HUES48 (cell line): ENCODE data around the gene DERL3.

Experiments
- H3K27ac ChIP-seq: one replicate; pipeline ENCODE4 v1.7.0; 2013; ENCODE audit warnings: low read depth, low read length, inconsistent platforms
- H3K27me3 ChIP-seq: 2 replicates; pipeline ENCODE4 v1.6.1; 2013; ENCODE audit warnings: mild to moderate bottlenecking, low read length; ENCODE audit not compliant: control insufficient read depth, insufficient read depth
- H3K36me3 ChIP-seq: 2 replicates; pipeline ENCODE4 v1.6.1; 2013; ENCODE audit warnings: low read length; ENCODE audit not compliant: control insufficient read depth, insufficient read depth
- H3K4me1 ChIP-seq: 2 replicates; pipeline ENCODE4 v1.6.1; 2013; ENCODE audit warnings: mild to moderate bottlenecking, low read length; ENCODE audit not compliant: control insufficient read depth, insufficient read depth
- H3K4me3 ChIP-seq: 2 replicates; pipeline ENCODE4 v1.5.1; 2013; ENCODE audit warnings: mild to moderate bottlenecking, low read depth, low read length
- H3K9ac ChIP-seq: 2 replicates; pipeline ENCODE4 v1.6.1; 2013; ENCODE audit warnings: mild to moderate bottlenecking, low read depth, low read length, moderate library complexity
- H3K9me3 ChIP-seq: 2 replicates; pipeline ENCODE4 v1.6.1; 2013; ENCODE audit warnings: low read length; ENCODE audit not compliant: control insufficient read depth, insufficient read depth

DERL3 gene

DNA sequence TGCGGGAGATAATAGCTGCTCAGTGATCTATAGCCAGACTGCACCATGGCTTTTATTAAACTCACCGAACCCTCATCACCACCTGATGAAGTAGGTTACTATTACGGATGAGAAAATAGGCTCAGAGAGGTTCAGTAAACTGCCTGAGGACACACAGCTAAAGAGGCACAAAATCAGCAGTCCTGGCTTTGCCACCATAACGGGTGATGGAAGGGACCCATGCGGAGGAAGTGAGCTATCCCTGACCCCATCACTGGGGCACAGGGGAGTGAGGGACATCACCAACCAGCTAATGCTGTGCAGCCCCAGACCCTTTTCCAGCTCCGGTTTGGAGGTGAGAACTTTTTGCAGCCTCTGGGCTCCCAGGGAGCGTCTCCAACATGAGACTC is 7.3 kb upstream of the DERL3 start:
- no peak overlapping the region for H3K27ac ChIP-seq
- no peak overlapping the region for H3K4me3 ChIP-seq
- no peak overlapping the region for H3K9ac ChIP-seq
- H3K9me3 ChIP-seq, result no peaks in the 10 kb centered on the region
- H3K27me3 ChIP-seq, result peaks cover 2% of the 10 kb centered on the region; the same call in 1 of the 2 replicates
- H3K36me3 ChIP-seq, result no peaks in the 10 kb centered on the region
- peaks cover 25% of the 10 kb centered on the region for H3K4me1 ChIP-seq

DNA sequence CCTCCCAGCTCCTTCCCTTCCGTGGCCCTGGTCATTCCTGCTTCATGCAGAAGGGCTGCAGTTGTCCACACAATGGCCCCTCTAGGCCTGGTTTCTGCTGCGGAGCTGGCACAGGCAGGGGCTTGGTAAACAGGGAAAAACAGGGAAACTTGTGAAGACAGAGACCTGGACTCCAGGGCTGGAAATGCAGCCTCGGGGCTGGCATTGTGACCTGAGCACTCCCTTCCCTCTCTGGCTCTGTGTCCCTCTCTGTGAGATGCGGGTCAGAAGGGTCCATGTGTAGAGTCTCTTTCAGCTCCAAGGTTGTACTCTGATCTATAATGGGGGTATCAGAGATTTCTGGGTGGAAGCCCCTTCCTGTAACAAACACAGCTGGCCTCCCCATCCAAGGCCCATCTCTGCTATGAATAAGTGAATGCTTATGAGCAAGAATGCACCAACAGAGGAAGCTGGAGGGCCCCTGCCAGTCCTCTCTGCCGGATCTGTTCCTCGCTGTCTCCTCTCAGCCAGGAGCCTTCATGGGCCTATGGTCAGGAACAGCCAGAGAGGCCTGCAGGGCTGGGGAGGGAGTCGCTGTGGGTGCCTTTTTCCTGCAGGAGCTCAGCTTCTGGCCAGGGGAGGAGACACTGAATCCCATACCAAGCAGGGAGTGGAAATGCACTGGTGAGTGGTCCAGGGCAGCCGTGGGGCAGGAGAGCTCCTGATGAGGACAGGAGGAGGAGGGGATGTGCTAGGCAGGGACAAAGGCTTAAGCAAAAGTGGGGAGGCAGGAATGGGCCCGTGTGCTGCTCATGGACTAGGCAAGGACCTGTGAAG is 6.7 kb upstream of the DERL3 start:
- H3K9me3 ChIP-seq, result no peaks in the 10 kb centered on the region
- H3K9ac ChIP-seq, result no peak overlapping the region
- peaks cover 25% of the 10 kb centered on the region for H3K4me1 ChIP-seq
- no peaks in the 10 kb centered on the region for H3K36me3 ChIP-seq
- no peak overlapping the region for H3K27ac ChIP-seq
- peaks cover 2% of the 10 kb centered on the region; the same call in 1 of the 2 replicates for H3K27me3 ChIP-seq
- no peak overlapping the region for H3K4me3 ChIP-seq

DNA sequence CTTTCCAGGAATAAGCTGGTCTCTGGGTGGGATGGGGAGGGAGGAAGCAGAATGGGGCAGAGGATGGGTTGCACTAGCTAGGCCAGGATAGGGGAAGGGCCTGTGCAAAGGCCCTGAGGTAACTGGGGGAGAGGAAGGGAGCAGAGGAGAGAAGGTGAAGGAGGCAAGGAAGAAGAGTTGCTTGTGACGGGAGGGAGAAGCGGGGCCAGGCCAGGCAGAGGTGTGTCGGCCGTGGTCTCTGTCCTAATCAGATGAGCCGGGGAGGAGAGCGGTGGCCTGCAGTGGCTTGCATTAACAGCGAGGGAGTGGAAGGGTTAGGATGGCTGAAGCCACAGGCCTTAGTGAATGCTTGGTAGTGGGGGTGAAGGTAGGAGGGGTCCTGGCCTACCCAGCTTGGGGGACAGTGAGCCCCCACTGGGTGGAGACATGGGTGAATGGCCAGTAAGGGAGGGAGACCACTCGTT is 6.0 kb upstream of the DERL3 start:
- Histone ChIP-seq H3K4me3 (no peak overlapping the region), H3K27ac (no peak overlapping the region), H3K9me3 (no peaks in the 10 kb centered on the region), H3K9ac (no peak overlapping the region), H3K4me1 (peaks cover 25% of the 10 kb centered on the region), H3K36me3 (no peaks in the 10 kb centered on the region), H3K27me3 (peaks cover 6% of the 10 kb centered on the region)

DNA sequence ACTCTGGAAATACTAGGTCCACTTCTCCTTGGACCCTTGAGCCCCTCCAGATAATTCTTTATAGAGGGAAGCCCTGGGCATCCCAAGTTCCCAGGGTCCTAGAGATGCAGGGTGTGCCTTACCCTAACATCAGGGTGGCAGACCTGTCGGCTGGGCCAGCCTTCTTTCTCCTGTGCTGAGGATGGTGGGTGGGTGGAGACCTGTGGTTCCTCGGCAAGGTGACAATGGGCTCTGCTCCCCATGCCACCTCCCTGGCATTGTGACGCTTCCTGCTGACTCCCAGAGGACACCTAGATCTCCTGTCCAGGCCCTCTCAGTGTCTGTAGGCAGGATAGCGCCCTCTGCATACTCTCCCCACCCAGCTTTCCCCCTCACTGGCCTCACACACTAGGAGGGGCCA is 3.8 kb upstream of the DERL3 start:
- H3K27me3 ChIP-seq, result peaks cover 7% of the 10 kb centered on the region; the same call in 1 of the 2 replicates
- H3K9me3 ChIP-seq, result no peaks in the 10 kb centered on the region
- no peak overlapping the region for H3K27ac ChIP-seq
- H3K4me1 ChIP-seq, result peaks cover 17% of the 10 kb centered on the region; the same call in 1 of the 2 replicates
- H3K9ac ChIP-seq, result no peak overlapping the region
- H3K4me3 ChIP-seq, result no peak overlapping the region
- no peaks in the 10 kb centered on the region for H3K36me3 ChIP-seq

DNA sequence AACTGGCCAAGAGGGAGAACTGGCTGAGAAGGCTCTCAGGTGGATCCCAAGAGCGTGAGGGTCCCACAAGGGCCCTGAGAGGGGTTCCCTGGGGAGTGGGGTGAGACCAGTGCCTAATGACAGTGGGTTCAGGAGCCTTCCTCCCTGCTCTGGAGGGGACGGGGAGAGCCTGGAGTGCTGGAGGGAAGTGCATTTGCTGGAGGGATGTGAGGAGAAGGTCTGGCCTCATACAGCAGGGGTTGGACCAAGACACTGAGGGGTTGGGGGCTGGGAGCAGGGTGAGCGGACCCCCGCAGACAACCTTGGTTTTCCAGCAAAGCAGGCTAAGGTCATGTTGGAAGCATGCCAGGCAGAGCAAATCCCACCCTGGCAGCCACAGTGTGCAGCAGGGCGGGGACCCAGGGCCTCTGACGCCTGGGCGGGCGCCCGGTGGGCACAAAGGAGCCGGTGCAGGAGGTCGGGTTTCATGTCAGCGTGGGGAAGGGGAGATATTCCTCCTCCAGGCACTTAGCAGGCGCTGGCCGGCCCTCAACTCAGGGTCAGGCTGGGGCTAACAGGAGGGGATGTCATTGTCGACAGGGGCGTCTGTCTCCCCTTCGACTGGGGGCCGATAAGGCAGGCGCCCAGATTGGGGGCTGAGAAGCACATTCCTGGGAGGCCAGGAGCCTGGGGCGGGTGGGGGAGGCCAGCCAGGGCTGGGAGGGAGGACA is 3.1 kb upstream of the DERL3 start:
- no peak overlapping the region for H3K4me3 ChIP-seq
- no peak overlapping the region for H3K9ac ChIP-seq
- H3K36me3 ChIP-seq, result no peaks in the 10 kb centered on the region
- no peaks in the 10 kb centered on the region for H3K9me3 ChIP-seq
- H3K27me3 ChIP-seq, result peaks cover 7% of the 10 kb centered on the region; the same call in 1 of the 2 replicates
- peaks cover 17% of the 10 kb centered on the region; the same call in 1 of the 2 replicates for H3K4me1 ChIP-seq
- no peak overlapping the region for H3K27ac ChIP-seq

DNA sequence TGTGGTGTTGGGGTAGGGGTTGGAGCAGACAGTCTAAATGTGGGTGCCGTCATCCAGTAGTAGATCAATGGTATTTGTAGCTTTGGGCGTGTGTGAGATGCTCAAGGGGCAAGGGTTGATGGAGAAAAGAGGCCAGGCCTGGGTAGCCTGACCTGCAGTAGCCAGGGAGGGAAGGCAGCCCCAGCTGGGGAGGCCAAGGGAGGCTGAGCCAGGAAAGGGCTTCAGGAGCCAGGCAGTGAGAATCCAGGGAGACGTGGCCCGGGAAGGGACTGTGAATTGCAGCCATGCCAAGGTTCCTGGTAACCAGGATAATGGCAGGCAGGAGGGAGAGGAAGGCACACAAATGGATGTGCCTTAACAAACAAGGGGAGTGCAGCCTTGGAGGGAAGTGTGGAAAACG is 2.5 kb upstream of the DERL3 start:
- Histone ChIP-seq H3K36me3 (peaks cover 3% of the 10 kb centered on the region; the same call in 1 of the 2 replicates), H3K9ac (no peak overlapping the region), H3K27ac (no peak overlapping the region), H3K9me3 (no peaks in the 10 kb centered on the region), H3K4me1 (peaks cover 12% of the 10 kb centered on the region; the same call in 1 of the 2 replicates), H3K27me3 (peaks cover 7% of the 10 kb centered on the region; the same call in 1 of the 2 replicates), H3K4me3 (no peak overlapping the region)

DNA sequence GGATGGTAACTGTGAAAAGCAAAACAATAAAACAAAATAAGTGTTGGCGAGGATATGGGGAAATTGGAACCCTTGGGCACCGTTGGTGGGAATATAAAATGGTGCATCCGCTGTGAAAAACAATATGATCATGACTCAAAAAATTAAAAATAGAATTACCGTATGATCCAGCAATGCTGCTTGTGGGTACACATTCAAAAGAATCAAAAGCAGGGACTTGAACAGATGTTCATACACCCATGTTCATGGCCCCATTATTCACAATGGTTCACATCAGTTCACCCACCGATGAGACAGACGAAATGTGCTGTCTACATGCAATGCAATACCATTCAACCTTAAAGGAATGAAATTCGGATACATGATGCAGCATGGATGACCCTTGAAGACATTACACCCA is 1.2 kb upstream of the DERL3 start:
- H3K4me1 ChIP-seq, result peaks cover 9% of the 10 kb centered on the region; the same call in 1 of the 2 replicates
- no peak overlapping the region for H3K9ac ChIP-seq

DNA sequence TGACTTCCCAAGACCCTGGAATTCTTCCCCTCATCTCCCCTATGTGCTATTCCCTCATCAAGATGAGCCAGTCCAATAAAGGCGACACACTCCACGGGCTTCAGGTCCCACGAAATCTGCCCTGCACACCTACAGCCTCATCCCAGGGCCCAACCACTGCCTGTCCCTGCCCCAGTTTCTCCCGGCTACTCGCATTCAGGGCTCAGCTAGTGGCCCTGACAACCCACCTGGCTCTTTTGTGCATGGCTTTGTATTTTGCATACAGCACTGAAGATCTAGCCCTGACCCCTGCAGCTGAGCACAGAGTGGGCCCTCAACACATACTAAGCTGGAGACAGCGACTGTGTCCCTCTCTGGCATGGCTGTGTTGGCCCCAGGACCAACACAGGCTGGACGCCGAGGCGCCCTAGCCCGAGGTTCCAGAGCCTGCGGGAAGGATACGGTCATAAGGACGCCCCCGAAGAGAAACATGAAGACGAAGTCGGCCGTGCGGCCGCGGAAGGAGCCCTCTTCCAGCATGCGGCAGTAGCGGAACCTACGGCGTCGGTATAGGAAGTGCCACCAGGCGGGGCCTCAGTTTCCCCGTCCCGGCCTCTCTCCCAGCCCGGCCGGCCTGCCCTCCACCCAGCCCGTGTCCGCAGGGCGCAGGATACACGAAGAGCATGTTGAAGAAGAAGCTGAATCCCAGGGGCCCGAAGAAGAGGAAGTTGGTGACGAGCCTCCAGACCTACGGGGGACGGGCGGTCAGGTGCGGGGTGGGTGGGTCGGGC is 710 bp downstream of the DERL3 start:
- no peak overlapping the region for H3K9ac ChIP-seq
- H3K9me3 ChIP-seq, result no peaks in the 10 kb centered on the region
- H3K4me1 ChIP-seq, result peaks cover 9% of the 10 kb centered on the region; the same call in 1 of the 2 replicates
- H3K27me3 ChIP-seq, result peaks cover 7% of the 10 kb centered on the region; the same call in 1 of the 2 replicates
- no peak overlapping the region for H3K27ac ChIP-seq
- H3K4me3 ChIP-seq, result peak overlapping the region; percentile 87
- peaks cover 29% of the 10 kb centered on the region for H3K36me3 ChIP-seq

More for the DNA sequence above, 1.2 kb upstream of the DERL3 start:
- peaks cover 7% of the 10 kb centered on the region; the same call in 1 of the 2 replicates for H3K27me3 ChIP-seq
- H3K36me3 ChIP-seq, result peaks cover 16% of the 10 kb centered on the region; the same call in 1 of the 2 replicates
- no peak overlapping the region for H3K4me3 ChIP-seq
- no peaks in the 10 kb centered on the region for H3K9me3 ChIP-seq
- H3K27ac ChIP-seq, result no peak overlapping the region

DNA sequence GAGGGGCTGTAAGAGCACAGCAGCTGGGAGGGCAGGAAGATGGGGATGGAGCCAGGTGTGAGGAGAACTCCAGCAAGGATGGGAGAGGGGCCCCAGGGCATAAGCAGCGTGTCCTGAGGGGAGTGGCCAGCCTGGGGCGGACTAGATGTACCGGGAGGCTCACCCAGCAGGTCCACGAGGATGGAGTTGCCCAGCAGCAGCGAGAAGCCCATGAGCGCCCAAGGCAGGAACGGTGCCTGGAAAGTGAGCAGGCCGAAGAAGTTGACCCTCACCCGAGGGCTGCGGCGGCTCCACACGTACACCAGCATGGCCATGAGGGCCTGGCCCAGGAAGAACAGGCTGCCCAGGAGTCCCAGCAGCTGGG is 1.3 kb downstream of the DERL3 start:
- peaks cover 9% of the 10 kb centered on the region; the same call in 1 of the 2 replicates for H3K4me1 ChIP-seq
- H3K9ac ChIP-seq, result no peak overlapping the region
- peaks cover 7% of the 10 kb centered on the region; the same call in 1 of the 2 replicates for H3K27me3 ChIP-seq
- no peaks in the 10 kb centered on the region for H3K9me3 ChIP-seq
- H3K36me3 ChIP-seq, result peaks cover 32% of the 10 kb centered on the region
- 0 out of 2 replicates have a peak overlapping the region, but pooled peaks have one; percentile 87 for H3K4me3 ChIP-seq
- H3K27ac ChIP-seq, result no peak overlapping the region

DNA sequence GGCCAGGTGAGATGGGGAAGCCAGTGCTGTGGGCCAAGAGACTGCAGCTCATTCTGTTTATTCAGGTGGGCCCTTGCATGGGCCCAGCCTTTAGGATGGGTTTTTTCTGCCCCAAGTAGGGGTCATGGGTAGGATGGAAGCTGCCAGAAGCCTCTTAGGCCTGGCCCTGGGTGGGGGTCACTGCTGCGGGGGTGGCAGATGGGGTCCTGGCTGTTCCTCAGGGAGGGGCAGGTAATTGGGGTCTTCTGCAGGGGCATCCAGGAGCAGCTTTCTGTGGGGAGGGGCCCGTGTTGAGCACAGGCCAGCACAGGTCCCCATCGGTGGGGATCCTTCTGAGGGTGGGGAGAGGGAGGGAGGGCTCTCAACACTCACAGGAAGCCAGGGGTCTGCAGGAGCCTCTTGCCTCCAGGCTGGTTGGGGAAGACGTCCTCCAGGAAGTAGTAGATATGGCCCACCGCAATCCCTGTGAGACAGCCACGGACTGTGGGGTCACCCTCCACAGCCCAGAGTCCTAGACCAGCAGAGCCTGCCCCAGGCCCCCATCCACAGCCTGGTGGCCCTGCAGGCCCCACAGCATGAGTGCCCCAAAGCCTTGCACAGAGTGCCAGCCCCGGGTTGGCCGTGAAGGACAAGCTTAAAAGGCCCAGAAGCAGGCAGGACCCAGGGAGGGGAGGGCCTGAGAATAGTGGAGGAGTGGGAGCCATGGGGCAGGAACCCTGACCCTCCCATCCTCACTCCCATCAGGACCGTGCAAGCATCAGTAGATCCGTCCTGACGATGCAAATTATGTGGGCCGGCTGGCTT is 1.9 kb downstream of the DERL3 start:
- H3K27ac ChIP-seq, result no peak overlapping the region
- H3K9me3 ChIP-seq, result no peaks in the 10 kb centered on the region
- H3K4me1 ChIP-seq, result peaks cover 9% of the 10 kb centered on the region; the same call in 1 of the 2 replicates
- peaks cover 34% of the 10 kb centered on the region for H3K36me3 ChIP-seq
- no peak overlapping the region for H3K4me3 ChIP-seq
- H3K9ac ChIP-seq, result no peak overlapping the region
- H3K27me3 ChIP-seq, result peaks cover 7% of the 10 kb centered on the region; the same call in 1 of the 2 replicates
